Measurements from ENCODE around the gene FBXO17.
"Not testable (repeated sequence)": the region's sequence is repeated elsewhere in the genome, so short reads cannot be mapped to it uniquely, and the experiment has no call there.

FBXO17 gene

GRCh38 chr19:38980583-38981374 lies 5.2 kb upstream of the FBXO17 start:
- no peak for DNase-seq (ENCODE audit: low read depth in 3 of 3, low spot score in 1 of 3)

- no peak for DNase-seq (ENCODE audit: low read depth in 3 of 3, low spot score in 1 of 3)
These were observed 4.3 kb upstream of the FBXO17 start for GRCh38 chr19:38979812-38980211.

- no peak for DNase-seq (ENCODE audit: low read depth in 3 of 3, low spot score in 1 of 3)
These were observed 2.8 kb upstream of the FBXO17 start for GRCh38 chr19:38978326-38978689.

- no peak for DNase-seq (ENCODE audit: low read depth in 3 of 3, low spot score in 1 of 3)
These were observed 2.1 kb upstream of the FBXO17 start for GRCh38 chr19:38977445-38978325.

- no peak for DNase-seq (ENCODE audit: low read depth in 3 of 3, low spot score in 1 of 3)
These were observed 324 bp upstream of the FBXO17 start for GRCh38 chr19:38975861-38976271.

GRCh38 chr19:38974624-38975213 lies 823 bp downstream of the FBXO17 start:
- DNase-seq (ENCODE audit: low read depth in 3 of 3, low spot score in 1 of 3): no peak

GRCh38 chr19:38971672-38972071 lies 3.9 kb downstream of the FBXO17 start:
- DNase-seq (ENCODE audit: low read depth in 3 of 3, low spot score in 1 of 3): no peak

- no peak for DNase-seq (ENCODE audit: low read depth in 3 of 3, low spot score in 1 of 3)
These were observed 4.6 kb downstream of the FBXO17 start for GRCh38 chr19:38970664-38971532.

- DNase-seq (ENCODE audit: low read depth in 3 of 3, low spot score in 1 of 3): not testable (repeated sequence)
These were observed 9.4 kb downstream of the FBXO17 start for GRCh38 chr19:38966149-38966548.

GRCh38 chr19:38964738-38965137 lies 10.8 kb downstream of the FBXO17 start:
- no peak for DNase-seq (ENCODE audit: low read depth in 3 of 3, low spot score in 1 of 3)

- no peak for DNase-seq (ENCODE audit: low read depth in 3 of 3, low spot score in 1 of 3)
These were observed 15.9 kb downstream of the FBXO17 start for GRCh38 chr19:38959618-38960017.

GRCh38 chr19:38958301-38958700 lies 17.2 kb downstream of the FBXO17 start:
- no peak for DNase-seq (ENCODE audit: low read depth in 3 of 3, low spot score in 1 of 3)

- DNase-seq (ENCODE audit: low read depth in 3 of 3, low spot score in 1 of 3): no peak
These were observed 19.3 kb downstream of the FBXO17 start for GRCh38 chr19:38956264-38956663.

- DNase-seq (ENCODE audit: low read depth in 3 of 3, low spot score in 1 of 3): no peak
These were observed 21.9 kb downstream of the FBXO17 start for GRCh38 chr19:38953677-38954076.

- no peak for DNase-seq (ENCODE audit: low read depth in 3 of 3, low spot score in 1 of 3)
These were observed 23.0 kb downstream of the FBXO17 start for GRCh38 chr19:38952395-38953165.

GRCh38 chr19:38951187-38951586 lies 24.4 kb downstream of the FBXO17 start:
- no peak for DNase-seq (ENCODE audit: low read depth in 3 of 3, low spot score in 1 of 3)

- DNase-seq (ENCODE audit: low read depth in 3 of 3, low spot score in 1 of 3): peak; percentile 35 to 74 (median 61)
These were observed 25.8 kb downstream of the FBXO17 start for GRCh38 chr19:38949580-38950367.

- DNase-seq (ENCODE audit: low read depth in 3 of 3, low spot score in 1 of 3): no peak
These were observed 29.1 kb downstream of the FBXO17 start for GRCh38 chr19:38946229-38947010.
